MV-4-11 (cell line): Measurements from ENCODE around the gene SUMO4.

Experiments
- DNase-seq: peaks from one replicate; lab custom pipeline; 2025; lab: John Stamatoyannopoulos, UW

SUMO4 gene

DNA sequence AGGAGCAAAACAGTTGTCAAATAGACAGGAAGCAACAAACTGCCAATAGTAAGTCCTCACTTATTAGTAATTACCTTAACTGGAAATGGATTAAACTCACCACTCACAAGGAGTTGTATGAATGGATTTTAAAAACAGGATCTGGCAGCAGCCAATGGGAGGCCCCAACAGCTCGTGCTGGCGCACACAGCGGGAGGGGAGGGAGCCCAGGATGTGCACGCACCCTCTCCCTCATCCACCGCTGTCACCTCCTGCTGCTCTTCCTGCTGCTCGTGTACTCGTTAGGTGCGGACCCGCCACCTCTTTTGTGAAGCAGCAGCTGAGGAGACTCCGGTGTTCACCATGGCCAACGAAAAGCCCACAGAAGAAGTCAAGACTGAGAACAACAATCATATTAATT lies at the start of gene SUMO4:
Gene SUMO4 (plus strand): TSS at position 213 of the 400 bp plus-strand sequence. CDS start 130 bp downstream, at position 343.
- no peak for DNase-seq

DNA sequence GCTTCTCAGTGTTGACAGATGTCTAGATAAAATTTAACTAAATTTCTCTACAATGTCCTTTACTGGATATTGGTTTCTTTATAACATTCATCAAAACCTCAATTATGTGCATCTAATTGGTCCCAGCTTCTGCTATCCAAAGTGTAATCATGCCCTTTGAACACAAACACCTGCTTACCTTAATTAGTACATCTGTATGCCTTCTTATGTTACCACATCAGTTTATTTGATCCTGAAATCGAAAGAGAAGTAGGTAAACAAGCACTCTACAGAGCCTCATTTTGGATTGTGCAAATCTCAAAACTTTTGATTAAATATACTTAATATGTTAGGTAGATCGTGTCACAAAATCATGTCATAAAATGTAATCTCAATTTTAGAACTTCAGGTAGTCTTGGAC lies 46.1 kb upstream of the SUMO4 start:
- DNase-seq = no peak

DNA sequence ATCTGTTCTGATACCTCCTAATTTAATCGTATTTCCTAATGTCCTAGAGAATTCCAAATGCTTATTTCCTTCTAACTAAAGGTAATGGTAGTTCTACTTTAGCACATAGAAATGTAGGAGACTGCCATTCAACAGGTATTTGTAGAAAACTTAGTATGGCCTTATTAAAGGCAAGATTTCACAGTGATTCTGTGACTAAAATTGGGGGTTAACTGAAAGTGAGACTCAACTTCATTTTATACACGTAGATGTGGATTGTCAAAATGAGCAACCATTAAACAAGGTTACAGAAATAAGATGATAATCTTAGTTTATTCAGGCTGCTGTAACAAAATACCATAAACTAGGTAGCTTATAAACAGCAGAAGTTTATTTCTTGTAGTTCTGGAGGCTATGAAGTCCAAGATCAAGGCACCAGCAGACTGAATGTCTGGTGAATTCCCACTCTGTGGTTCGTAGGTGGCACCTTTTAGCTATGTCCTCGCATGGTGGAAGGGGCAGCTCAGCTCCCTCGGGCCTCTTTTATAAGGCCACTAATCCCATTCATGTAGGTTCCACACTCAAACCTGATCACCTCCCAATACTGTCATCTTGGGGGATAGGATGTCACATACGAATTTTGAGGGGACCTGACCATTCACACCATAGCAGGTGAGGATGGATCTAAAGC lies 43.8 kb upstream of the SUMO4 start:
- DNase-seq = no peak

DNA sequence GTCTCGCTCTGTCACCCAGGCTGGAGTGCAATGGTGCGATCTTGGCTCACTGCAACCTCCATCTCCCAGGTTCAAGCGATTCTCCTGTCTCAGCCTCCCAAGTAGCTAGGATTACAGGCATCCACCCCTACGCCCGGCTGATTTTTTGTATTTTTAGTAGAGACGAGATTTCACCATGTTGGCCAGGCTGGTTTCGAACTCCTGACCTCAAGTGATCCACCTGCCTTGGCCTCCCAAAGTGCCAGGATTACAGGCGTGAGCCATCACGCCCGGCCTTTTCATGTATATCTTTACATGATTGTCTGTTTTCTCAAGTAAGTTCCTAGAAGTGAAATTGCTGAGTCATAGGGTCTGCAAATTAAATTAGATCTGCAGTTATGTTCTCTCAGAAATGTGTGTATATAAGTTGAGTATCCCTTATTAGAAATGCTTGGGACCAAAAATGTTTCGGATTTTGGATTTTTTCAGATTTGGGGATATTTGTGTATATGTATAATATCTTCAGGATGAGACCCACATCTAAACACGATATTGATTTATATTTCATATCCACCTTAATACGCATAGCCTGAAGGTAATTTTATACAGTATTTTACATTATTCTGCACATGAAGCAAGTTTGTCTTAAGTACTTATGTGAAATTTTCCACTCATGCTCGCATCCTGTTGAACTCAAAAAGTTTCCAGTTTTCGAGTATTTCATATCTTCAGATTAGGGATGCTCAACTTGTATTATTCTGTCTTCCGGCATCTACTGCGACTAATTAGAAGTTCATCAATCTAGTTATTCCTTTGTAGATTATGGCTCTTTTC lies 42.1 kb upstream of the SUMO4 start:
- peak; percentile 40 for DNase-seq

DNA sequence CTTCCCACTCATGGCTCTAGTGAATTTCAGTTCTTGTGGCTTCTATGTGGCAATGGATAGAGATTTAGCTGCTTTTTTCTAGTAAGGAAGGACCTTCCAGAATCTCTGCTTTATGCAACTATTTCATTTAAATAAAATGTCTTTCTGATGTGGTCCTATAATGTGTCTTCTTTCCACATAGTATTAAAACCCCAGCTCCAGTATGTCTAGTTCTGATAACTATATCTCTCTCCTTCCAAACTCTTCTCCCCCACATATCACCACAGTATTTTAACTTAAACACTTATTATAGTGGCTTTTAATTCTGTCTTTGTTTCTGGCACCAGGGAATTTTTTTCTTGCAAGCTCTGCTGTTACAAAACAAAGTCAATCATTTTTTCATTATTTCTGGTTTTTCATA lies 40.6 kb upstream of the SUMO4 start:
- no peak for DNase-seq

DNA sequence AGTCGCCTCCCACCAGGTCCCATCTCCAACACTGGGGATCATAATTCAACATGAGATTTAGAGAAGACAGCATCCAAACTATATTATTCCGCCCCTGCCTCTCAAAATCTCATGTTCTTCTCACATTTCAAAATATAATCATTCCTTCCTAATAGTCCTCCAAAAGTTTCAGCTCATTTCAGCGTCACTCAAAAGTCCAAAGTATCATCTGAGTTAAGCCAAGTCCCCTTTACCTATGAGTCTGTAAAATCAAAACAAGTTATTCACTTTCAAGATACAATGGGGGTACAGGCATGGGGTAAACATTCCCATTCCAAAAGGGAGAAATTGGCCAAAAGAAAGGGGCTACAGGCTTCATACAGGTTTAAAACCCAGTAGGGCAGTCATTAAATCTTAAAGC lies 39.5 kb upstream of the SUMO4 start:
- no peak for DNase-seq

DNA sequence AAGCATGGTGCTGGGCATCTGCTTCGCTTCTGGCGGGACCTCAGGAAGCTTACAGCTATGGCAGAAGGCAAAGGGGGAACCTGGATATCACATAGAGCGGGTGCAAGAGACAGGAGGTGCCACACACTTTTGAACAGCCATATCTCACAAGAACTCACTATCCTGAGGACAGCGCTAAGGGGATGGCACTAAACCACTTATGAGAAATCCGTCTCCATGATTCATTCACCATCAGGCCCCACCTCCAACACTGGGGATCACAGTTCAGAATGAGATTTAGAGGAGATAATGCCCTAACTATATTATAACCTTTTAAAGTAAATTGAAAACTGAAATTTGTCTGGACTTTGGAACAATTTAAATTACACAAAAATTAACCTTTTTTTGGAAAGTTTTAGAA lies 37.8 kb upstream of the SUMO4 start:
- no peak for DNase-seq

DNA sequence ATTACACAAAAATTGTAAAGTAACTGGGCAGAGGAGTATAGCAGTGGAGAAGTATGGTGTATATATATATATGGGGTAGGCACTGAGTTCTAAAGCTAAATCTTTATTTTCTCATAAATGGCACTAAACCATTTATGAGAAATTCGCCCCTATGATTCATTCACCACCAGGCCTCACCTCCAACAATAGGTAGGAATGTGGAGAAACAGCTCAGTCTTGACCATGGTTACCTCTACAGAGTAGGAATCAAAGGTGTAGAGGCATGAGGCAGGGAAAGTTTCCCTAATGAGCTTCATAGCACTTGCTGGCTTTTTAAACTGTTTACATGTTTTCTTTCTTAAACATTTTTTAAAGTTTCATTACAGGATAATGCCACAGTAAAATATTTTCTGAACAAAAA lies 36.9 kb upstream of the SUMO4 start:
- no peak for DNase-seq

DNA sequence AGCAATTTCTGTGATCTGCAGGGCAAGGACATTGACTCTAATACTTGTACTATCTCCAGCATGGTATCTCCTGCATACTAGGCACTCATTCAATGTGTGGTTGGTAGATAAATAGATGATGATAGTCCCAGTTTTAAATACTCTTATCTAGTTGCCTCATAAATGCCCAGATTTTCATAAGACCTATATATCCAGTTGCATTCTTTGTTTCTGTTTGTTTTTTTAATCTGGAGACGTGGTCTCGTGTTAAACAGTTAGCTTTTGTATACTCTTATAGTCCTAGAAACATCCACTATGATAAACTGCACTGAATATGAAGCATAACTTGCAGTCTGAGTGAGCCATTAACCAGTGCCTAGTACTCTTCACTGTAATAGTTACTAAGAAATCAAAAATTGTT lies 35.5 kb upstream of the SUMO4 start:
- no peak for DNase-seq

DNA sequence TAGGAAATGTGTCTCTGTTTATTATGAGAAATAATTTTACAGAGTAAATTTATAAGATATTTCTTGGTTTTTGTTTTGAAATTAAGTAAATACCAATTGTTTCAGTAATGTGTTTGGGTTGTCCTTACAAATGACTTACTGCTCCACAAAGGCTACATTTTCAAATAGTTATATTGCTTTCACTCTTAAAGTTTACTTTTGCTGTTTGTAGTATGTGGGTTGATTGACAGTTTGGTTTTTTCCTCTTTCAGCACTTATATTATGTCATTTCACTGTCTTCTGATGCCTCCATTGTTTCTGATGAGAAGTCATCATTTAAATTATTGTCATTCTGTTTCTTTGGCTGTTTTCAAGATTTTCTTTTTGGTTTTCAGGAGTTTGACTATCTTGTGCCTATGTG lies 34.9 kb upstream of the SUMO4 start:
- no peak for DNase-seq

DNA sequence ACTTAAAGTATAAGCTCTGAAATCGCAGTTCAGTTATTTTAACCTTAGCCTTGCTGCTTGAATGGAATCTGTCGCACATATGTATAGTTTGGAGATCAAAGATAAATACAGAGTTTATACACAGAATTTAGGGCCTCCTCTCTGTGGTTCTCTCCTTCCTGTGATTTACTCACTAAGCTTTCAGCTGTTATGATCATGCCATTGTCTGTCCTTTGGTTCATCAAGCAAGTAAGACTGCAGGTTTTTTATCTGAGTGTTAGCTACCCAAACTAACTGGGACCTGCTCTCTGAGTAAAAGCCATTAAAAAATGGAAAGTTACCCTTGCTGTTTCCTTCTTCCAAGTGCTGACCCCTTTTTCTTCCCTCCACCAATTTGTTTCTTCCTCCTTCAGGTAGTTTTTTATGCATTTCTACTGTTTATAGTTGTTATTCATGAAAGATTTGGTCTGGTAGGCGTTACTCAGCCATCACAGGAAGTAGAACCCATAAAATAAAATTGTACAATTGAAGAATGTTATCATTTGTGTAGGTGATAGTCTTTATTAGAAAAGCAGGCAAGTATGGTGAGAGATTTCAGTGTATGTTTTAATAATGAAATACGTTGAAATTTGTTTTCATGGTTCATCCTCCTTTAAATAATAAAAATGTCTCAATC lies 33.7 kb upstream of the SUMO4 start:
- no peak for DNase-seq

DNA sequence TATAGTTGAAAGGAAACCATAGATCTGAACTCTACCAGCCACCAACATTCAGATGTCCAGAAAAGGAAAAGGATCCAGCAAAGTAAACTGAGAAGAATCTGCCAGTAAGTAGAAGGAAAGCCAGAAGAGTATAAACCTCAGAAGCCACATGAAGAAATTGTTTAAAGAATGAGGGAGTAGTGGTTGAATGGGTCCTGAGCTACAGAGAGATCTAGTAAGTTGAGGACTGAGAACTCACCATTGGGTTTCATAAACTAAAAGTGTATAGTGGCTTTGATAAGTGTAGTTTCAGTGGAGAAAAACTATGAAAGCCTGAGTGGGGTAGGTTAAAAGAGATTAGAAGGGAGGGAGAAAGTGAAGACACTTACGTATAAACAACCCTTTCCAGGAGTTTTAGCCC lies 32.0 kb upstream of the SUMO4 start:
- no peak for DNase-seq

DNA sequence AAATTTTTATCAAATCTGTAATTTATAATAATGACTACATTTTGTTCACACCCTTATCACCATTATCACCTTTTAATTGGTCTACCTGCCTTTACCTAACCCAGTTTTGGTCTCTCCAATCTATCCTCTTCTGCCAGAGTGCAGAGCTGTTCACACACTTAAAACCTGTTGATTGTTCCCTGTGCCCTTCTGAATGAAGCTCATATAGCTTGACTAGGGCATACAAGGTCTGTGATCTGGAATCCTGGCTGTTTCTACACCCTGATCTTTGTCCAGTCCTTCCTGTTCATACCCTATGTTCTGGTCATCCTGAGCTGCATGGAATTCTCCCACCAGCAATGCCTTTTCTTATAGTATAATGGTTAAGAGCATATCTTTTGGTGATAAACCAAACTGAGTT lies 28.9 kb upstream of the SUMO4 start:
- DNase-seq = no peak

DNA sequence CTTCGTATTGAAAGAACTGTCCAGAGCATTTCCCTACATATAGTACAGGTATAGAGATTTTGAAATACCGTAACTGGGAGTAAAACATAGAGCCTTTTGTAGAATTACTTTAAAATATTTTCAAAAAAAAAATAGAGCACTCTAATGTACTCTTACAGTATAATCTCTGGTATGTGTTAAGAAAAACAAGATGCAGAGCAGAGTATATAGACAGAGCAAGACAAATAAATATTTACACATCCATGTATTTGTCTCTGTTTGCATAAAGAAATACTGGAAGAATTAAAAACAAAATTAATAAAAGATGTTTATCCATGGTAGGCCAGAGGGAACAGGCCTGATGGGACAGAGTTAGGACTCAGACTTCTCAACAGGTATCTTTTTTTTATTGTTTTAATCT lies 28.0 kb upstream of the SUMO4 start:
- DNase-seq = no peak

DNA sequence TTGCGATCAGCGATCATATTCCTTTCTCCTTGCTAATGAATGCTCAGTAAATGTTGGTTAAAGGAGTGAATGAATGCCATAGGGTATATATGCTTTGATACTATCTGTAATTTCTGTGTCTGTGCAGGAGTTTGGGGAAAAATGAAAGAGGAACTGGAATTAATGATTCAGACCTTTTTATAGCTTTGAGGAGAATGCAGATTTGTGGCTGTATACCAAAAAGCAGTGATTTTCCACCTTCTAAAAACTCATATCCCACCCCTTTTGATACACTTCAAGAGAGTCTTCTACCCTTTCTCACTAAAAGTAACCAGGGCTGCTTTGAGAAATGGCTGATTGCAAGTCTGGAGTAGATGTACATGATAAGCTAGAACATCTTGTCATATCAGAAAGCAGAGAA lies 26.6 kb upstream of the SUMO4 start:
- peak; percentile 57 for DNase-seq

DNA sequence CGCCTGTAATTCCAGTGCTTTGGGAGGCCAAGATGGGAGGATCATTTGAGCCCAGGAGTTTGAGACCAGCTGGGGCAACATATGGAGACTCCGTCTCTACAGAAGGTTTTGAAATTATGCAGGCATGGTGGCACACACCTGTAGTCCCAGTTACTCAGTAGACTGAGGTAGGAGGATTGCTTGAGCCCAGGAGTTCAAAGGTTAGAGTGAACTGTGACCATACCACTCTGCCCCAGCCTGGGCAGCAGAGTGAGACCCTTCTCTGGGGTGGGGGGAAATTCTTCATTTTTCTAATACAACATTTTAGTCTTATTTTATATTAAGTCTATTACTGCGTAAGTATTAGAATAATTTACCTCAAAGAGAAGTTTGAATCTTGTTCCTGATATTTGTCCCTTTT lies 20.1 kb upstream of the SUMO4 start:
- no peak for DNase-seq

DNA sequence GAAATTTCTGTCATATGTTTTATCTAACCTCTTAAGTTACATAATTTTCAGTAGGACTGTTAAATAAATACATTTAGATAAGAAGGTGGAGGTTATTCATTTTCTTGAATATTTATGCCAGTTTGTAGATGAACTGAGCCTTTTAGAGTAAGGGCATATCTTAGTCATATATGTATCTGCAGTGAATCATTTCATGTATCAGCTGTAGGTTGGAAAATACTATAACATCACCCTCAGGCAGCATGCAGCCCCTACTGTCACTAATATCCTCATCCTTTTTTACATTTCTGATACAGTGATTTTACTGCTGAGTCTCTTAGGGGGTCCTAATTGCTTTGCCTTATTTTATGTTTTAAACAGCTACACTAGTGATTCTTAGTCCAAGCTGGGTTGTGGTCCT lies 19.5 kb upstream of the SUMO4 start:
- no peak for DNase-seq

DNA sequence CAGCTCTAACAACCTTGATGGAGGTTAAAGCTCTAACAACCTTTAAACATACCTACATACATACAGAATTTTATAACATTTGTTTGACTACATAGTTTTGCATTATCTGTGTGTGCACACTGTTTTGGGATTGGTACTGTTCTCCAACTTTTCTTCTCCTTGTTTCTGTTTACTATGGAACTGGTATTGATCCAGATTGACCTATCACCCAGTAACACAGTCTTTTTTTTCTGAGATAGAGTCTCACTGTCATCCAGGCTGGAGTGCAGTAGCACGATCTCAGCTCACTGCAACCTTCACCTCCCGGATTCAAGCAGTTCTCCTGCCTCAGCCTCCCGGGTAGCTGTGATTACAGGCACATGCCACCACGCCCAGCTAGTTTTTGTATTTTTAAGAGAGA lies 16.7 kb upstream of the SUMO4 start:
- DNase-seq = no peak

DNA sequence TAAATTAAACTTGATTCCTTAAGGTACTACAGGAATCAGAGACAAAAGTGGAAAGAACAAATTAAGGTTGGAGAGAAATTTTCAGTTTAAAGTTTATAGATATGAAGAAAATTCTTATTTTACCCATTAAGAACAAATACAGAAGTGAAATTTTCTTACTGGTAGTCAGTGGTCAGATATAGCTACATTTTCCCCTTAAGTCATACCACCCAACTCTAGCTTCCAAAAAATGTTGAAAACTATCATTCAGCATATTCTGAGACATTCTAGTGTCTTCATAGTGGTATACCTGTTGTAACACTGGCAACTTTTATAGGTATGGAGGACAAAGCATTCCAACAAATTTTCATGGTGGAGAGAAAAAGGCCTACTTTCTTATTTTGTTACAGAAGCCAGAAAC lies 15.6 kb upstream of the SUMO4 start:
- peak; percentile 46 for DNase-seq

DNA sequence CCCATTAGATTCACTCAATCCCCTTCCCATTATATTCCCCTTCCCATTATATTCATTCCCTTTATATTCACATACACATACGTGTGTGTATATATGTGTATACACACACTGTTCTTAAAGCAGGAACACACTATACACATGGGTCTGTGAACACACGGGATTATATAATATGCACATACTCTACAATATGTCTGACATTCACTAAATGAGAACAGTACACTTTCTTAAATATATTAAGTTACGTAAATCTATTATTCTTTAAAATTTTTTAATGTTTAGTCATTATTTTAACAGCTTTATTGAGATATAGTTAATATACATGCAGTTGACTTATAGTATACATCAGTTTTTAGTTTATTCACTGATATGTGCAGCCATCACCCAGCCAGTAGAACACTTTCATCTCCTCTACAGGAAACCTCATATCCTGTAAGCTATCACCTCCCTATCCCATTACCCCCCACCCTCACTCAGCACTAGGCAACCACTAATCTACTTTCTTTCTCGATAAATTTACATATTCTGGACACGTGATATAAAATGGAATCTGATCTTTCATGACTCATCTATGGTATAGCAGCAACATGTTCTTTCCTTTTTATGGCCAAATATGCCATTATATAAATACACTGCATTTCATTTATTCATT lies 13.9 kb upstream of the SUMO4 start:
- no peak for DNase-seq

DNA sequence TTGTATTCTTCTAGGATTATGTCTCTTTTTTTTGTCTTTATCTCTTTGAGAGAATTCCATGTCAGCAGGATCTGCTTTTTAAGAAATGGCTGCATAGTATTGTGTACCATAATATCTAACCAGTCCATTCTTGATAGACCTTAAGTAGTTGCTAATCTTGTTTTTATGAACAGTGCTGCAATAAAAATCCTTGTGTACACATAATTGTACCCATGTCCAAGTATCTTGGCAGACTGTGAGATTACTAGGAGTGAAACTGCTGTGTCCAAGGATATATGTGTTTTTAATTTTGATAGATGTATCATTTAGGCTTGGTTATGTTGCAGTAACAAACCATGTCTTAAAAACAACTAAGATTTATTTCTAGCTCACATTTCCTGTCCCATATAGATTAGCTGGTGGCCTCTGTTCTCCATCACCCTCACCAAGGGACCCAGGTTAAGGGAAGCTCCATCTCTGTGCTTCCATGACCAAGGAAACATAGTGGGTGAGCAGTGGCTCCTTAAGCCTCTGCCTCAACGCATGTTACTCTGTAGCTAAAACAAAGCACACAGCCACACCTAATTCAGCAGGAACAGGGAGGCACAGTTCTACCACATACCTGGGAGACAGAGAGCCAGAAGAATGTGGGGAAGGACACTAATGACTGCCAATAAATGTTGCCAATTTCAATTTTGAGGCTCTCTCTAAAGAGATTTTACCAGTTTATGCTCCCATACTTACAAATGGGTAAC lies 12.1 kb upstream of the SUMO4 start:
- DNase-seq = no peak
